Body of pancreas (tissue), 4 donors: ENCODE results near the gene C14orf93.

ENCODE experiments used
- POLR2A ChIP-seq, 3 donors: fragments of 450-650 bp; IDR thresholded peaks; one replicate each; pipeline ENCODE4 v1.6.1; 2016; ENCODE audit warnings: antibody characterized with exemption in 3 of 3, mild to moderate bottlenecking in 2 of 3
- TF ChIP-seq, protein P1 (sequence below), 7 experiments: fragments of 450-650 bp in 4 of 7; fragments of 200-600 bp in 3 of 7; sonication (generic) in 3 of 7; IDR thresholded peaks; one replicate each; pipeline ENCODE4 v1.5.1; 2016 to 2019; ENCODE audit warnings: antibody characterized with exemption in 7 of 7

DNA sequence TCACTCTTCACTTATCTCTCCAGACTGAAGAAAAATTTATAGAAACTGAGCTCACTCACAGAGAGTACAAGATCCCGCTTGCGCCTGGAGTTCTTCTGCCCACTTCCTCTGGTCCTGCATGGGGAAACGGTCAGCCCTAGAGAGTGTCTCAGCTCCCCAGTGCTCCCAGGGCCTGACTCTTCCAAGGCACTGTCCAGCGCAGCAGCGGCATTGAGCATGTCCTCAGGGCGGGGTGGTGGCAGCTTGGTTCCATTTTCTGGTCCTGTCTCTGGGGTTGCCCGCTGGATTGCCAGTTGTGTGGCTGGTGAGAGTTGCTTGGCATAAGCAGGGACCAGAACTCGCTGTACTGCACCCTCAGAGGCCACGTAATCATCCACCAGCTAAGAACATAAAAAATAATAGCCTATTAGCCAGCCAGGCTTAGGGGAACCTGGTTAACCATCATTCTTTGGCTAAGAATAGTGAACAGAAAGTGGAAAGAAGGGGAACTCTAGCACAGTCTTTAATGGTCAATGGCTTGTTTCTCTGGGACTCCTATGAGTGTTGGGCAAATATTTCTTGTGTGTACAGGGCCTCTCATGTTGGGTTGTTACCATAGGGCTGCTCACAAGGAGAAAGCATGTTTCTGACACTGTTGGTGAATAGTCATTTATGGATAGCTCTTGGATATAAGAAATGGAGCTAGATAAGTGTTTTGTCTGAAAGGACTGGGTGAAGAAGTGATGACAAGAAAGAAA, 13.9 kb downstream of the C14orf93 start:
- TF ChIP-seq, protein P1, sequence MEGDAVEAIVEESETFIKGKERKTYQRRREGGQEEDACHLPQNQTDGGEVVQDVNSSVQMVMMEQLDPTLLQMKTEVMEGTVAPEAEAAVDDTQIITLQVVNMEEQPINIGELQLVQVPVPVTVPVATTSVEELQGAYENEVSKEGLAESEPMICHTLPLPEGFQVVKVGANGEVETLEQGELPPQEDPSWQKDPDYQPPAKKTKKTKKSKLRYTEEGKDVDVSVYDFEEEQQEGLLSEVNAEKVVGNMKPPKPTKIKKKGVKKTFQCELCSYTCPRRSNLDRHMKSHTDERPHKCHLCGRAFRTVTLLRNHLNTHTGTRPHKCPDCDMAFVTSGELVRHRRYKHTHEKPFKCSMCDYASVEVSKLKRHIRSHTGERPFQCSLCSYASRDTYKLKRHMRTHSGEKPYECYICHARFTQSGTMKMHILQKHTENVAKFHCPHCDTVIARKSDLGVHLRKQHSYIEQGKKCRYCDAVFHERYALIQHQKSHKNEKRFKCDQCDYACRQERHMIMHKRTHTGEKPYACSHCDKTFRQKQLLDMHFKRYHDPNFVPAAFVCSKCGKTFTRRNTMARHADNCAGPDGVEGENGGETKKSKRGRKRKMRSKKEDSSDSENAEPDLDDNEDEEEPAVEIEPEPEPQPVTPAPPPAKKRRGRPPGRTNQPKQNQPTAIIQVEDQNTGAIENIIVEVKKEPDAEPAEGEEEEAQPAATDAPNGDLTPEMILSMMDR (IDR thresholded peaks at IDR 0.05) = no peak
- TF ChIP-seq POLR2A (IDR thresholded peaks at IDR 0.05) = no peak
